ENCODE measurements around the gene SCGB3A1.

DNA sequence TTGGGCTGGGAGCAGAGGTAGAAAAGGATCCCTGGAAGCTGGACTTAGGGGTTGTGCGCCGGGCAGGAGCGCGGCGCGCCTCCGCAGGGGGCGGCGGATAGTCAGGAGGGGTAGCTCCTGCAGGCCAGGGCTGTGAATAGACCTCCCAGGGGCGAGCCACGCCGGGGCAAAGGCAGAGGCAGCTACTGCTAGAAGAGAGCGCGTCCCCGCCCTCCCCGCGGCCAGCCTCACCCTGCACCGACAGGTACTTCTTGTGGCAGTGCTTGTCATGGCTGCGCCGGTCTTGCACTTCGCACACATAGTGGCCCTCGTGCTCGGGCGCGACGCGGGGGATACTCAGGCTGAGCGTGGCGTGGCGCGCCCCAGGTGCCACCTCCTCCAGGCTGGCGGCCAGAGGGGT, 30.0 kb upstream of the SCGB3A1 start:
- TF ChIP-seq, protein P1, sequence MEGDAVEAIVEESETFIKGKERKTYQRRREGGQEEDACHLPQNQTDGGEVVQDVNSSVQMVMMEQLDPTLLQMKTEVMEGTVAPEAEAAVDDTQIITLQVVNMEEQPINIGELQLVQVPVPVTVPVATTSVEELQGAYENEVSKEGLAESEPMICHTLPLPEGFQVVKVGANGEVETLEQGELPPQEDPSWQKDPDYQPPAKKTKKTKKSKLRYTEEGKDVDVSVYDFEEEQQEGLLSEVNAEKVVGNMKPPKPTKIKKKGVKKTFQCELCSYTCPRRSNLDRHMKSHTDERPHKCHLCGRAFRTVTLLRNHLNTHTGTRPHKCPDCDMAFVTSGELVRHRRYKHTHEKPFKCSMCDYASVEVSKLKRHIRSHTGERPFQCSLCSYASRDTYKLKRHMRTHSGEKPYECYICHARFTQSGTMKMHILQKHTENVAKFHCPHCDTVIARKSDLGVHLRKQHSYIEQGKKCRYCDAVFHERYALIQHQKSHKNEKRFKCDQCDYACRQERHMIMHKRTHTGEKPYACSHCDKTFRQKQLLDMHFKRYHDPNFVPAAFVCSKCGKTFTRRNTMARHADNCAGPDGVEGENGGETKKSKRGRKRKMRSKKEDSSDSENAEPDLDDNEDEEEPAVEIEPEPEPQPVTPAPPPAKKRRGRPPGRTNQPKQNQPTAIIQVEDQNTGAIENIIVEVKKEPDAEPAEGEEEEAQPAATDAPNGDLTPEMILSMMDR (optimal IDR thresholded peaks at IDR 0.05 in 1 of 3, IDR thresholded peaks at IDR 0.05 in 1 of 3, conservative IDR thresholded peaks at IDR 0.05 in 1 of 3; ENCODE audit: extremely low read depth in 1 of 3, insufficient read depth in 2 of 3, low read length in 3 of 3): no peak
- no peak for TF ChIP-seq EZH2 (IDR thresholded peaks at IDR 0.05; ENCODE audit: low read length)
